OCI-LY3 (cell line): ENCODE data around the gene ASAP2.

Experiments
- H2AFZ ChIP-seq: fragments of 200-600, 300-600 bp; shearing (Covaris generic); 2 replicates; pipeline ENCODE4 v1.6.0; 2014; ENCODE audit warnings: antibody characterized with exemption, low read depth, low read length
- H3K27ac ChIP-seq: fragments of 200-600, 300-600 bp; sonication (generic); 2 replicates; pipeline ENCODE4 v1.5.1; 2014; ENCODE audit warnings: mild to moderate bottlenecking, low read length, moderate library complexity, mixed read lengths
- H3K27me3 ChIP-seq: fragments of 200-600, 300-600 bp; sonication (generic); 2 replicates; pipeline ENCODE4 v1.6.1; 2014; ENCODE audit warnings: low read depth, low read length, mixed read lengths
- H3K36me3 ChIP-seq: fragments of 200-600, 300-600 bp; sonication (generic); replicated peaks from 2 replicates; pipeline ENCODE3; 2014; ENCODE audit warnings: low read depth, low read length, mixed read lengths
- H3K4me1 ChIP-seq: fragments of 300-600, 200-600 bp; sonication (generic); 2 replicates; pipeline ENCODE4 v1.6.1; 2014; ENCODE audit warnings: low read length, mixed read lengths
- H3K4me2 ChIP-seq: fragments of 200-600, 300-600 bp; sonication (generic); 2 replicates; pipeline ENCODE4 v1.6.1; 2014; ENCODE audit warnings: low read length, mixed read lengths
- H3K4me3 ChIP-seq: fragments of 300-600, 200-600 bp; sonication (generic); 2 replicates; pipeline ENCODE4 v1.5.1; 2014; ENCODE audit warnings: antibody characterized with exemption, mild to moderate bottlenecking, low read length, moderate library complexity
- H3K79me2 ChIP-seq: fragments of 300-600, 200-600 bp; shearing (Covaris generic); 2 replicates; pipeline ENCODE4 v1.6.1; 2014; ENCODE audit warnings: mild to moderate bottlenecking, low read length, mixed read lengths
- H3K9ac ChIP-seq: fragments of 300-600, 200-600 bp; shearing (Covaris generic); 2 replicates; pipeline ENCODE4 v1.6.0; 2014; ENCODE audit warnings: mild to moderate bottlenecking, low read length, moderate library complexity
- H3K9me3 ChIP-seq: fragments of 200-600, 300-600 bp; shearing (Covaris generic); 2 replicates; pipeline ENCODE4 v1.6.1; 2014; ENCODE audit warnings: low read length, mixed read lengths; ENCODE audit not compliant: insufficient read depth
- H4K20me1 ChIP-seq: fragments of 200-600, 300-600 bp; sonication (generic); 2 replicates; pipeline ENCODE4 v1.6.1; 2016; ENCODE audit warnings: low read length, mixed read lengths; ENCODE audit not compliant: insufficient read depth
- EZH2phosphoT487 ChIP-seq: fragments of 200-600 bp; shearing (Covaris generic); IDR thresholded peaks from 2 replicates; pipeline ENCODE4 v1.6.1; 2018; ENCODE audit warnings: antibody characterized with exemption, mixed run types, low read depth
- TF ChIP-seq, protein P1 (sequence below): fragments of 200-600, 300-600 bp; sonication (generic); IDR thresholded peaks from 2 replicates; pipeline ENCODE4 v1.5.1; 2014; ENCODE audit warnings: antibody characterized with exemption, low read length, low read depth

The ASAP2 gene

DNA sequence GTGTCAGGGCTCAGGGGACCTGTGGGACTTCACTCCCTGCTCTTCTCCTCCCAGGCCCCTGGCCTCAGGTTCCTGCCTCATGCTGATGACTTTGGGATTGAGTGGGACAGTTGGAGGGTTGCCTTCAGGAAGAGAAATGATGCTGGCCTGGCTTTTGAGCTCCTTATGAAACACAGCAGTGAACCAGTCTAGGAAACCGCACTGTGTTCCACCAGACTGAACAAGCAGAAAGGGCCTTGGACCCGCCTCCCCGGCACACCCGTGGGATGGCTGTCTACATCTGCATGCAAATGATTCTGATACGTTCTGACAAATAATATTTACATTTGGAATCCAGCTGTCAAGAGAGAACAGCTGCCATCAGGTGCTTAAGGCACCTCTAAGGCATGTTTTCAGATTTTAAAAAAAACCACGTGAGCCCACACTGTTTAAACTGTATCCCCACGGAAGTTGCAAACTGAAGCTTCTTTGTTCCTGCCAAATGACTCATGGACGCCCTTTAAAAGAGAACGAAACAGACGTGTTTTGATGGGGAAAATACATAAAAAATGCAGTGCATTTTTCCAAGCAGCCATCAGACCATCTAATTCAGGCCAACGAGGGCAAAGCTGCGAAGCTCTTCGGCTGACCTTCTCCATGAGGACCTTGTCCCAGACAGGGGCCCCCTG is 27.6 kb upstream of the ASAP2 start:
- Histone ChIP-seq H4K20me1 (no peaks in the 10 kb centered on the region), H3K27me3 (peaks cover 4% of the 10 kb centered on the region; the same call in 1 of the 2 replicates), H3K36me3 (no peaks in the 10 kb centered on the region), H3K4me1 (no peaks in the 10 kb centered on the region), H3K27ac (no peak overlapping the region), H3K9ac (no peak overlapping the region), H2AFZ (no peak overlapping the region), H3K4me2 (no peak overlapping the region), H3K9me3 (no peaks in the 10 kb centered on the region), H3K79me2 (no peaks in the 10 kb centered on the region), H3K4me3 (no peak overlapping the region)
- TF ChIP-seq, protein P1, sequence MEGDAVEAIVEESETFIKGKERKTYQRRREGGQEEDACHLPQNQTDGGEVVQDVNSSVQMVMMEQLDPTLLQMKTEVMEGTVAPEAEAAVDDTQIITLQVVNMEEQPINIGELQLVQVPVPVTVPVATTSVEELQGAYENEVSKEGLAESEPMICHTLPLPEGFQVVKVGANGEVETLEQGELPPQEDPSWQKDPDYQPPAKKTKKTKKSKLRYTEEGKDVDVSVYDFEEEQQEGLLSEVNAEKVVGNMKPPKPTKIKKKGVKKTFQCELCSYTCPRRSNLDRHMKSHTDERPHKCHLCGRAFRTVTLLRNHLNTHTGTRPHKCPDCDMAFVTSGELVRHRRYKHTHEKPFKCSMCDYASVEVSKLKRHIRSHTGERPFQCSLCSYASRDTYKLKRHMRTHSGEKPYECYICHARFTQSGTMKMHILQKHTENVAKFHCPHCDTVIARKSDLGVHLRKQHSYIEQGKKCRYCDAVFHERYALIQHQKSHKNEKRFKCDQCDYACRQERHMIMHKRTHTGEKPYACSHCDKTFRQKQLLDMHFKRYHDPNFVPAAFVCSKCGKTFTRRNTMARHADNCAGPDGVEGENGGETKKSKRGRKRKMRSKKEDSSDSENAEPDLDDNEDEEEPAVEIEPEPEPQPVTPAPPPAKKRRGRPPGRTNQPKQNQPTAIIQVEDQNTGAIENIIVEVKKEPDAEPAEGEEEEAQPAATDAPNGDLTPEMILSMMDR, result no peak
- no peak for TF ChIP-seq EZH2phosphoT487

GRCh38 chr2:9179572-9180201 is 26.9 kb upstream of the ASAP2 start:
- H3K9ac ChIP-seq, result no peak overlapping the region

GRCh38 chr2:9184361-9184760 is 22.3 kb upstream of the ASAP2 start:
- Histone ChIP-seq H3K27ac (no peak overlapping the region), H4K20me1 (no peaks in the 10 kb centered on the region), H3K27me3 (peaks cover 4% of the 10 kb centered on the region; the same call in 1 of the 2 replicates), H3K79me2 (no peaks in the 10 kb centered on the region), H3K4me2 (no peak overlapping the region), H3K4me3 (no peak overlapping the region), H3K36me3 (no peaks in the 10 kb centered on the region), H3K9ac (no peak overlapping the region), H3K4me1 (no peaks in the 10 kb centered on the region), H3K9me3 (no peaks in the 10 kb centered on the region), H2AFZ (no peak overlapping the region)
- TF ChIP-seq, protein P1, result no peak
- TF ChIP-seq EZH2phosphoT487, result no peak

More at GRCh38 chr2:9179572-9180201, 26.9 kb upstream of the ASAP2 start:
- no peak for TF ChIP-seq EZH2phosphoT487
- TF ChIP-seq, protein P1, result no peak
- H3K27ac ChIP-seq, result no peak overlapping the region
- H3K4me3 ChIP-seq, result no peak overlapping the region
- no peaks in the 10 kb centered on the region for H3K9me3 ChIP-seq
- no peaks in the 10 kb centered on the region for H3K36me3 ChIP-seq
- no peak overlapping the region for H3K4me2 ChIP-seq
- H2AFZ ChIP-seq, result no peak overlapping the region
- no peaks in the 10 kb centered on the region for H3K79me2 ChIP-seq
- peaks cover 4% of the 10 kb centered on the region; the same call in 1 of the 2 replicates for H3K27me3 ChIP-seq
- H3K4me1 ChIP-seq, result no peaks in the 10 kb centered on the region
- no peaks in the 10 kb centered on the region for H4K20me1 ChIP-seq

GRCh38 chr2:9187620-9188214 is 18.9 kb upstream of the ASAP2 start:
- Histone ChIP-seq H2AFZ (no peak overlapping the region), H4K20me1 (no peaks in the 10 kb centered on the region), H3K79me2 (no peaks in the 10 kb centered on the region), H3K4me3 (no peak overlapping the region), H3K4me2 (no peak overlapping the region), H3K36me3 (no peaks in the 10 kb centered on the region), H3K4me1 (no peaks in the 10 kb centered on the region), H3K9me3 (no peaks in the 10 kb centered on the region), H3K27me3 (0 out of 2 replicates have a peak, but pooled peaks cover 4% of the 10 kb centered on the region), H3K27ac (no peak overlapping the region), H3K9ac (no peak overlapping the region)
- no peak for TF ChIP-seq EZH2phosphoT487
- TF ChIP-seq, protein P1, result no peak
